ENCODE data around the gene CLIC4. TPM values are rescaled to one million over a fixed set of nuclear protein-coding genes. Genes with fewer than 3 reads are reported as not detected.

Gene CLIC4
- total and polyA plus RNA-seq, 2 of the 8 experiments (the other 6 are each of a cell fraction or from before 2014, with no cell fraction given), result 77.5 to 293 TPM

DNA sequence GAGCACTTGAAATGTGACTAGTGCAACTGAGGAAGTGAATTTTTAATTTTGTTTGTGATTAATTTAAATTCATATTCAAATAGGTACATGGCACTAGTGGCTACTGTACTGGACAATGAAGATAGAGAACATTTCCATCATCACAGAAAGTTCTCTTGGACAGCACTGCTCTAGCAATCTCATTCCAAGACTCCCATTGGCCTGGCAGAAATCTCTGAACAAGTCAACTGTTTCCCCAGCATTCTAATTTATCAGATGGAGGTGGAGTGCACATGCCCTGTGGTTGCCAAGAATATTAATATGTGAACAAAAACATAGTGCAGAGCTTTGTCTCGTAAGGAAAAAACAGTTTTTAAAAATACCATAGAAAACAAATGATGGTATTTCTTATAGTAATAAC, 81.3 kb downstream of the CLIC4 start:
- H3K9me3 ChIP-seq (ENCODE audit: insufficient read depth in 2 of 2, low read depth in 1 of 2, low read length in 1 of 2), result no peaks in the 10 kb centered on the region
- H4K20me1 ChIP-seq (replicated peaks in 1 of 2; ENCODE audit: control insufficient read depth in 1 of 2, insufficient read depth in 2 of 2, low read length in 2 of 2), result peaks cover 6 to 14% of the 10 kb centered on the region in 2 experiments
- H3K4me1 ChIP-seq (replicated peaks in 1 of 4; ENCODE audit: control insufficient read depth in 3 of 4, insufficient read depth in 4 of 4, low read length in 3 of 4), result no peaks in the 10 kb centered on the region; a peak in 1 of 7 replicates

More for the DNA sequence above, 81.3 kb downstream of the CLIC4 start:
- no peak for DNase-seq (ENCODE audit: low read depth in 1 of 2, low spot score in 2 of 2)
- Histone ChIP-seq H3K4me2 (ENCODE audit: insufficient read depth in 1 of 2, low read depth in 2 of 2, low read length in 2 of 2) (no peak overlapping the region), H3K4me3 (ENCODE audit: extremely low read depth in 1 of 4, insufficient read depth in 2 of 4, low read depth in 3 of 4, low read length in 4 of 4) (no peak overlapping the region), H2BK12ac (ENCODE audit: low read depth, low read length) (no peak overlapping the region), H3K27ac (ENCODE audit: low read depth, low read length) (no peak overlapping the region), H3K4ac (replicated peaks; ENCODE audit: insufficient read length, low read depth, low read length) (no peak overlapping the region), H4K91ac (replicated peaks; ENCODE audit: insufficient read length, low read length) (no peak overlapping the region), H3K56ac (replicated peaks; ENCODE audit: insufficient read length, low read depth, low read length) (no peak overlapping the region), H2BK15ac (ENCODE audit: low read length) (no peak overlapping the region), H2BK20ac (ENCODE audit: low read length) (no peak overlapping the region), H4K5ac (ENCODE audit: insufficient read length, low read depth, low read length) (no peak overlapping the region), H2AK5ac (ENCODE audit: low read depth, low read length) (no peak overlapping the region), H2AFZ (ENCODE audit: low read length) (no peak overlapping the region), H3K23me2 (ENCODE audit: low read depth, low read length) (no peaks in the 10 kb centered on the region), H3K36me3 (ENCODE audit: control insufficient read depth in 2 of 4, insufficient read depth in 4 of 4, low read length in 3 of 4) (peaks cover 0 to 26% (median 0%) of the 10 kb centered on the region in 4 experiments; a peak in 3 of 8 replicates), H3K14ac (ENCODE audit: insufficient read length) (no peak overlapping the region), H4K8ac (ENCODE audit: extremely low read depth, insufficient read depth, low read length) (no peak overlapping the region), H2BK5ac (ENCODE audit: low read depth, low read length) (no peak overlapping the region), H3K79me1 (ENCODE audit: low read depth, low read length) (peaks cover 4% of the 10 kb centered on the region), H3K79me2 (ENCODE audit: control insufficient read depth in 1 of 2, insufficient read depth in 2 of 2, low read length in 2 of 2) (peaks cover 0 to 97% of the 10 kb centered on the region in 2 experiments; a peak in 3 of 4 replicates), H2BK120ac (replicated peaks; ENCODE audit: low read depth, low read length) (no peak overlapping the region), H3K27me3 (replicated peaks in 1 of 4; ENCODE audit: control insufficient read depth in 3 of 4, extremely low read depth in 1 of 4, insufficient read depth in 3 of 4, low read length in 3 of 4) (no peaks in the 10 kb centered on the region), H3K9ac (replicated peaks in 1 of 4; ENCODE audit: extremely low read depth in 1 of 4, low read depth in 3 of 4, low read length in 3 of 4) (no peak overlapping the region), H3K18ac (ENCODE audit: extremely low read depth, low read length) (no peak overlapping the region), H3K23ac (ENCODE audit: insufficient read length) (no peak overlapping the region)
- CTCF ChIA-PET (ENCODE audit: partially characterized antibody), result interaction anchor here (1.4 to 10.5 kb wide), 6 partner anchors 8 to 156 kb away, joined by 3 to 247 read pairs (median 7); no protein-coding TSS in a partner anchor
- TF ChIP-seq TEAD4 (IDR thresholded peaks at IDR 0.05; ENCODE audit: low read depth, low read length) (no peak), EP300 (IDR thresholded peaks at IDR 0.05; ENCODE audit: borderline replicate concordance in 1 of 2, low read depth in 2 of 2, low read length in 2 of 2) (no peak), SIN3A (conservative IDR thresholded peaks at IDR 0.05 in 1 of 2, IDR thresholded peaks at IDR 0.05 in 1 of 2; ENCODE audit: low read depth in 1 of 2, low read length in 2 of 2) (no peak), POU5F1 (IDR thresholded peaks at IDR 0.05; ENCODE audit: low read depth, low read length) (no peak), TAF1 (IDR thresholded peaks at IDR 0.05; ENCODE audit: low read depth, low read length) (no peak), JUN (IDR thresholded peaks at IDR 0.05; ENCODE audit: low read depth, low read length) (no peak), CBX8 (IDR thresholded peaks at IDR 0.05; ENCODE audit: borderline replicate concordance, low read depth, low read length) (no peak)
- TF ChIP-seq, protein P1, sequence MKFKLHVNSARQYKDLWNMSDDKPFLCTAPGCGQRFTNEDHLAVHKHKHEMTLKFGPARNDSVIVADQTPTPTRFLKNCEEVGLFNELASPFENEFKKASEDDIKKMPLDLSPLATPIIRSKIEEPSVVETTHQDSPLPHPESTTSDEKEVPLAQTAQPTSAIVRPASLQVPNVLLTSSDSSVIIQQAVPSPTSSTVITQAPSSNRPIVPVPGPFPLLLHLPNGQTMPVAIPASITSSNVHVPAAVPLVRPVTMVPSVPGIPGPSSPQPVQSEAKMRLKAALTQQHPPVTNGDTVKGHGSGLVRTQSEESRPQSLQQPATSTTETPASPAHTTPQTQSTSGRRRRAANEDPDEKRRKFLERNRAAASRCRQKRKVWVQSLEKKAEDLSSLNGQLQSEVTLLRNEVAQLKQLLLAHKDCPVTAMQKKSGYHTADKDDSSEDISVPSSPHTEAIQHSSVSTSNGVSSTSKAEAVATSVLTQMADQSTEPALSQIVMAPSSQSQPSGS (IDR thresholded peaks at IDR 0.05; ENCODE audit: low read length), result no peak
- TF ChIP-seq, protein P2, sequence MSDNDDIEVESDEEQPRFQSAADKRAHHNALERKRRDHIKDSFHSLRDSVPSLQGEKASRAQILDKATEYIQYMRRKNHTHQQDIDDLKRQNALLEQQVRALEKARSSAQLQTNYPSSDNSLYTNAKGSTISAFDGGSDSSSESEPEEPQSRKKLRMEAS (IDR thresholded peaks at IDR 0.05), result no peak
- no peak for FAIRE-seq
- WGBS, 2 experiments (ENCODE audit: extremely low coverage in 1 of 2, insufficient coverage in 1 of 2, insufficient read length in 1 of 2, insufficient replicate concordance in 2 of 2, low coverage in 1 of 2, low lambda C conversion rate in 2 of 2, missing lambda C conversion rate in 1 of 2), result 93% methylated on average over 1 of the region's 1 CpG; no CpG with 5 or more reads in 1 of the 2 experiments
- POLR2A ChIA-PET (ENCODE audit: partially characterized antibody), result interaction anchor here (0.9 to 1.3 kb wide), 2 partner anchors 156 to 170 kb away, joined by 4 to 5 read pairs; no protein-coding TSS in a partner anchor
